Gastrocnemius medialis (tissue), 4 donors: ENCODE data around the gene HMCN2.

Experiments
- POLR2A ChIP-seq, 2 donors: fragments of 450-650 bp; IDR thresholded peaks; one replicate each; pipeline ENCODE4 v1.6.1; 2017; ENCODE audit warnings: antibody characterized with exemption in 2 of 2, mild to moderate bottlenecking in 2 of 2, moderate library complexity in 2 of 2
- TF ChIP-seq, protein P1 (sequence below), 5 experiments: fragments of 450-650 bp in 3 of 5; fragments of 200-600 bp in 2 of 5; sonication (generic) in 2 of 5; IDR thresholded peaks in 4 of 5; conservative IDR thresholded peaks in 1 of 5; 1 replicate in 4 of 5; 2 replicates in 1 of 5; pipeline ENCODE4 v1.5.1; 2016 to 2019; ENCODE audit warnings: antibody characterized with exemption in 5 of 5, mild to moderate bottlenecking in 3 of 5, moderate library complexity in 3 of 5

DNA sequence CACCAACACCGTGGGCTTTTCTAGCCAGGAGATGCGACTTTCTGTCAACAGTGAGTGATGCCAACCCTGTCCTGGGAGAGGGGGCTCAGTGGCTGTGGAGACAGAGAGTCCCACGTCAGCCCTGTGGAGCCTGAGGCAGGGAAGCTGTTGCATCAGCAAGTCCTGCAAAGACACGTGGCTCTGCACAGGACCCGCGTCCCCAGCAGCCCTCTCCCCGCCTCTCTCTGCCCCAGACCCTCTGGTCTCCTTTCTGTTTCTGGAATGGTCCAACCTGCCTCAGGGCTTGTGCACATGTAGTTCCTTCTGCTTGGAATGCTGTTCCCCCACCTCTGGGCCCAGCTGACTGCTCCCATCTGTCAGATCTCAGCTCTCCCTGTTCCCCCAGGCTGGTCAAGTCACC, 60.4 kb downstream of the HMCN2 start:
- TF ChIP-seq, protein P1, sequence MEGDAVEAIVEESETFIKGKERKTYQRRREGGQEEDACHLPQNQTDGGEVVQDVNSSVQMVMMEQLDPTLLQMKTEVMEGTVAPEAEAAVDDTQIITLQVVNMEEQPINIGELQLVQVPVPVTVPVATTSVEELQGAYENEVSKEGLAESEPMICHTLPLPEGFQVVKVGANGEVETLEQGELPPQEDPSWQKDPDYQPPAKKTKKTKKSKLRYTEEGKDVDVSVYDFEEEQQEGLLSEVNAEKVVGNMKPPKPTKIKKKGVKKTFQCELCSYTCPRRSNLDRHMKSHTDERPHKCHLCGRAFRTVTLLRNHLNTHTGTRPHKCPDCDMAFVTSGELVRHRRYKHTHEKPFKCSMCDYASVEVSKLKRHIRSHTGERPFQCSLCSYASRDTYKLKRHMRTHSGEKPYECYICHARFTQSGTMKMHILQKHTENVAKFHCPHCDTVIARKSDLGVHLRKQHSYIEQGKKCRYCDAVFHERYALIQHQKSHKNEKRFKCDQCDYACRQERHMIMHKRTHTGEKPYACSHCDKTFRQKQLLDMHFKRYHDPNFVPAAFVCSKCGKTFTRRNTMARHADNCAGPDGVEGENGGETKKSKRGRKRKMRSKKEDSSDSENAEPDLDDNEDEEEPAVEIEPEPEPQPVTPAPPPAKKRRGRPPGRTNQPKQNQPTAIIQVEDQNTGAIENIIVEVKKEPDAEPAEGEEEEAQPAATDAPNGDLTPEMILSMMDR (IDR thresholded peaks at IDR 0.05 in 4 of 5, conservative IDR thresholded peaks at IDR 0.05 in 1 of 5), result no peak
- TF ChIP-seq POLR2A (IDR thresholded peaks at IDR 0.05), result no peak
